Epidermal melanocyte (primary cell): Measurements from ENCODE around the gene MRPL33.

Experiments used
- DNase-seq: peaks from one replicate; pipeline ENCODE4 v3.0.0; 2011; ENCODE audit warnings: low spot score; ENCODE audit not compliant: insufficient read length

The MRPL33 gene

GRCh38 chr2:27776097-27776496, 4.6 kb downstream of the MRPL33 start:
- DNase-seq = peak; percentile 51

DNA sequence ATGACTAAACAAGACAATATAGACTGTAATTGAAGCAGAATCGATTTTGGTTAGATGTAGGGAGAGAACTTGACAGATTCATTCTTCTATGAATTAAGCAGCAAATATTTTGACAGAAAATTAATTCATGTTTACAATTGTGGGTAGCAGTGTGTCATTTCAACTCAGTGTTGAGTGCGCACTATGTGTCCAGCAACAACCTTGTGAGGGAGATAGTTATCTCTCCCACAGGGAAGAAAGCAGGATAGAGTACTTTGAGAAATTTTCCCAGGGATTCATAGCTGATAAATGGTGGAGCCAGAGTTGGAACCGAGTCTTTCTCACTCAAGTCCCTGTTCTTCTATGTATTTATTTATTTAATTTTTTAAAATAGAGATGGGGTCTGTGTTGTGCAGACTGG, 5.2 kb downstream of the MRPL33 start:
- DNase-seq = no peak

GRCh38 chr2:27779417-27780055, 8.0 kb downstream of the MRPL33 start:
- DNase-seq = no peak

GRCh38 chr2:27781496-27781895, 10.0 kb downstream of the MRPL33 start:
- DNase-seq = no peak

DNA sequence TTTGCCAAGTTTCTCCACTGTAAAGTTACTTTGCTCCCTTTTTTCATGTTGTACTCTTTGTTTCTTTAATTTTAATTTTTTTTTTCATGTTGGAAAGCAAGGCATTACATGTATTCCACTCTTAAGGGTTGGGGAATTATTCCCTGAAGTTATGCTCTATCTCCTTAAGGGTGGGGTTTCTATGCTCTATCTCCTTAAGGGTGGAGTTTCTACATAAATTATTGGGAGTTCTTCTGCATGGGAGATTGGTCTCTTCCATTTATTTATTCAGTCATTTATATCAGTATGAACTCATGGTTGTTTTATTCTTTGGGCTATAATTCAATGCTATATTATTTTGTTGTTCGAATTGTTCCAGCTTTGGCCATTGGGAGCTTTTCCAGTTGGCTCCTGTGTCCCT, 11.2 kb downstream of the MRPL33 start:
- DNase-seq = no peak

DNA sequence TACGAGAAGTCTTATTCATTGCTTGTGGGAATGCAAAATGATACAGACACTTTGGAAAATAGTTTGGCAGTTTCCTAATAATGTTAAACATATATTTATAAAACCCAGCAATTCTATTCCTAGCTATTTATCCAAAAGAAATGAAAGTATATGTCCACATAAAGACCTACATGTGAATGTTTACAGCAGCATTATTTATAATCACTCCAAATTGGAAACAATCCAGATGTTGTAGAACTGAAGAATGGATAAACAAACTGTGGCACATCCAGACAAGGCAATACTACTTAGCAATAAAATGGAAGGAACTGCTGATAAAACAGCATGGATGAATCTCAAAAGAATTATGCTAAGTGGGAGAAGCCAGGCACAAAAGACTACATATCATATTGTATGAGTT, 19.3 kb downstream of the MRPL33 start:
- no peak for DNase-seq

- no peak for DNase-seq
Measured at GRCh38 chr2:27792759-27793158, 21.2 kb downstream of the MRPL33 start.

GRCh38 chr2:27795093-27795834, 23.7 kb downstream of the MRPL33 start:
- no peak for DNase-seq

GRCh38 chr2:27795868-27796277, 24.4 kb downstream of the MRPL33 start:
- no peak for DNase-seq

- no peak for DNase-seq
Measured at GRCh38 chr2:27796791-27797765, 25.6 kb downstream of the MRPL33 start.

GRCh38 chr2:27797841-27798240, 26.3 kb downstream of the MRPL33 start:
- DNase-seq = no peak

GRCh38 chr2:27798486-27798885, 27.0 kb downstream of the MRPL33 start:
- no peak for DNase-seq

- peak; percentile 84 for DNase-seq
Measured at GRCh38 chr2:27798948-27799645, 27.6 kb downstream of the MRPL33 start.

DNA sequence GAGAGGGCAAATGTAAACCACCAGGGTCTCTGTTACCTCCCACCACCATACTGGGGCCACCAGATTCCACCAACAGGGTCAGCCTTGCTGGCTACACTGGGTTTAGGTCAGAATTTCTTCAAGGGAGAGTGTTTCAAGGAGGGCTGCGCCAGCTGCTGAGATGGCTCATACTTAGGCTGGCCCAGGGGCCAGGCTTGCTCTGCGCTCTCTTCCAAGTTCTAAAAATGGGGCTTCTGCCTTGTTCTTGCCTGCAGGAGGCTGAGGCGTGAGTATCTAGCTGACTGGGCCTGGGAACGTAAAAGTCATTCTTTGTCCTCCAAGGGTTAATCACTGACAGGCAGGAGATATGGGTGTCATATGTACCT, 28.1 kb downstream of the MRPL33 start:
- no peak for DNase-seq

DNA sequence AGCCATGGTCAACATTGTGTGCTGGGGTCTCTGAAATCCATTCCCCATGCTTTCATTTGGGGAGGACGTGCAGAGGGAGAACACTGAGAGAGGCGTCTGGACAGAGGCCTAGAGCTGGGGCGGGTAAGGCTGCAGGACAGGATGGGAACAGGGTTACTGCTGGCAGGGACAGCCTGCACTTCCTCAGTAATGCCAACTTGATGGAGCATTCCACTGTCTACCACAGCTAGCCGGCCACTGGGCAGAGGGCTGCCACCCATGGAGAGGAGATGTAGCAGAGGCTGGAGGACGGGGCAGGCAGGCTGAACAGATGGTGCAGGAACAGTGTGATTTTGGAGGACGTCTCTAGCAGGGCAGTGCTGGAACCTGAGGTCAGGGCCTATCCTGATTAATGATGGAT, 29.3 kb downstream of the MRPL33 start:
- no peak for DNase-seq

- DNase-seq = no peak
Measured at GRCh38 chr2:27802547-27802946, 31.0 kb downstream of the MRPL33 start.

- DNase-seq = no peak
Measured at GRCh38 chr2:27803046-27803445, 31.5 kb downstream of the MRPL33 start.

GRCh38 chr2:27804146-27804545, 32.6 kb downstream of the MRPL33 start:
- DNase-seq = no peak

GRCh38 chr2:27805180-27805579, 33.7 kb downstream of the MRPL33 start:
- no peak for DNase-seq

DNA sequence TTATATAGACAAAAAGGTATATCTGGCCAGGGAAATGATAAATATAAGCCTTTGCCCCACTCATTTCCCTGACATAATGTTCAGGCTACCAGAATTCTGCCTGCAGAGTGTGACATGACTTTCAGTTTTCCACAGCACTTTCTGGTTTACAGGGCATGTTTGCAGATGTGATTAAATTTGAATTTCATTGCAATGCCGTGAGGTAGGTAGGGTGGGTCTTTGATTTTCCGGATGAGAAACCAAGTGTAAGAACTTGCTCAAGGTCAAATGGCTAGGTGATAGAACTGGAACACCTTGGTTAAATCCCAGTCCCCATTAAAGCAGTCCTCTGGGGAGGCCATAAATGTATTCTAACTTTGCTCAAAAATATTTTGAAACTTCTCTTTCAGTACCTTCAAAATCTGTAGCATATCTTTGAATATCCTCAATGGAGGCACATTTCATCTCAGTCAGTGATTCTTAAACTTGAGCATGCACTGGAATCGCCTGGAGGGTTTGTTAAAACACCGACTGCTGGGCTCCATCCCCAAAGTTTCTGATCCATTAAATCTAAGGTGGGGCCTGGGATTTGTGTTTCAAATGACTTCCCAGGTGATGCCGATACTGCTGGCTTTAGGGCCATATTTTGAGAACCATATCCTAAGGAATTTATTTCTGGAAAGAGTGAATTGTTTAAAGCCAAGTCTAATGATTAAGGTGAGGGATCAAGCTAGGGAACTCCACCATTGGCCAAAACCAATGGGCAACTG, 35.0 kb downstream of the MRPL33 start:
- DNase-seq = no peak

DNA sequence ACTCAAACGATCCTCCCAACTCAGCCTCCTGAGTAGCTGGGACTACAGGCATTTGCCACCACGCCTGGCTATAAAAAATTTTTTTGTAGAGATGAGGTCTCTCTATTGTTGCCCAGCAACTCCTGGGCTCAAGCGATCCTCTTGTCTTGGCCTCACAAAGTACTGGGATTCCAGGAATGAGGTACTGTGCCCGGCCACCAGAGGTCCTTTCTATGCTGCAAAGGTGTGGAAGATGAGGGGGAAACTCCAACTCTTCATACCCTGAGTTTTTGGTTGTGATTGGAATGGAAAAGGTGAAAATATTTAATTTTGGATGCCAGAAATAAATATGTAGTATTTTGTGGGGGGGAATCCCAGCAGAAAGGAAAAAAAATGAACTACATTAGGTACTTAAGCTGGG, 36.0 kb downstream of the MRPL33 start:
- DNase-seq = no peak
